Stimulated activated CD8-positive, alpha-beta memory T cell treated with anti-CD3 and anti-CD28 coated beads, Interleukin-4, amount 100 ng/mL, for 1 hour (primary cell): ENCODE data around the gene UBXN10.

Experiments used
- DNase-seq, 2 donors: peaks; one replicate each; pipeline ENCODE4 v3.0.0-alpha.2; 2020; ENCODE audit warnings: low read depth in 2 of 2, low spot score in 1 of 2

UBXN10 gene

DNA sequence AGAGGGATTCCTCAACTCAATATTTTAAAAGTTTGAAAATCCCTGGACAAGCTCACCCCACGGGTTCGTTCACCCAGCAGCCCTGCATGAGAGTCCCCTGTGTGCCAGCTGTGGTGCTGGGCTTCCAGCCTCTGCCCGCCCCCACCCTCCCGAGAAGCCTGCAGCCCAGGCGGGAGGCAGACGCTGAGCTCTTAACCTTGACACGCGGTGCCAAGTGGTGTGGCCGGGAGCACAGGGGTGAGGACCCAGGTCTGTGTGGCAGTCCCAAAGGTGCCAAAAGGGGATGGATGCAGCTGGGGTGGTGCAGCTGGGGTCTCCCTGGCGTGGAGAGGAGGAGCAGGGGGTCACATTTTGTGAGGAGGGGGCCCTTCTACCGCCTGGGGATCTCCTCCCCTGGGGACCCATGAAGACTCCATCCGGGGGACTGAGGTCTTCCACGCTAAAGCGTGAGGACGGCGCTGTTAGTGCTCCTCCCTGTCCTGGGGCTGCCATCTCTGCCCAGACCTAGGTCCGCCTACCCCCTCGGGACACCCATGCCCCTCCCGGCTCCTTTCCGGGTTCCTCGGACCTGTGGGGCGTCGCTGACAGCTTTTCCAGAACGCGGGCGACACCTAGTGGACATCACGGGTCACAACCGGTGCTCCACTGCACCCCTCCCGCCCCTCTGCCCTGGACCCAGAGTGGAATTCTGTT lies 33.8 kb upstream of the UBXN10 start:
- peak; percentile 53 to 57 for DNase-seq

GRCh38 chr1:20152599-20152930 lies 33.3 kb upstream of the UBXN10 start:
- no peak for DNase-seq

GRCh38 chr1:20153000-20153418 lies 32.9 kb upstream of the UBXN10 start:
- DNase-seq: no peak

DNA sequence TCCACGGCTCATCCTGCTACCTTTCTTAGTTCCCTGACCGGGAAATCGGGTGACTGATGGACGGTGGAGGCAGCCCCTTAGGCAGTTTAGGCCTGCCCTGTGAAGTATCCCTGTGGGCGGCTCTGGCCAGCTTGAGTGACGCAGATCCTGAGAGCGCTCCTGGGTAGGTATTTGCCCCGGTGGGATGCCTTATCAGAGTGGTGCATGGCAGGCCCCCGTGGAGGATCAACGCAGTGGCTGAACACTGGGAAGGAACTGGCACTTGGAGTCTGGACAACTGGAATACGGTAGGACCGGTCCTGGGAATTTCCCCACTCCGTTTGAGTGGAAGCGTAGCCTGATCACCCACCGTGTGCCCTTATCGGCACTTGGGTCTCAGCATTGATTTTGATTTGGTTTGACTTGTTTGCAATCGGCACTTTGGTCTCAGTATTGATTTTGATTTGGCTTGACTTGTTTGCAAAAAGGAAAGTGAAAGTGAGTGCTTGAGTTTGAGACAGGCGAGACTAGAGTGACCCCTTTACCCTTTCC lies 31.5 kb upstream of the UBXN10 start:
- no peak for DNase-seq

DNA sequence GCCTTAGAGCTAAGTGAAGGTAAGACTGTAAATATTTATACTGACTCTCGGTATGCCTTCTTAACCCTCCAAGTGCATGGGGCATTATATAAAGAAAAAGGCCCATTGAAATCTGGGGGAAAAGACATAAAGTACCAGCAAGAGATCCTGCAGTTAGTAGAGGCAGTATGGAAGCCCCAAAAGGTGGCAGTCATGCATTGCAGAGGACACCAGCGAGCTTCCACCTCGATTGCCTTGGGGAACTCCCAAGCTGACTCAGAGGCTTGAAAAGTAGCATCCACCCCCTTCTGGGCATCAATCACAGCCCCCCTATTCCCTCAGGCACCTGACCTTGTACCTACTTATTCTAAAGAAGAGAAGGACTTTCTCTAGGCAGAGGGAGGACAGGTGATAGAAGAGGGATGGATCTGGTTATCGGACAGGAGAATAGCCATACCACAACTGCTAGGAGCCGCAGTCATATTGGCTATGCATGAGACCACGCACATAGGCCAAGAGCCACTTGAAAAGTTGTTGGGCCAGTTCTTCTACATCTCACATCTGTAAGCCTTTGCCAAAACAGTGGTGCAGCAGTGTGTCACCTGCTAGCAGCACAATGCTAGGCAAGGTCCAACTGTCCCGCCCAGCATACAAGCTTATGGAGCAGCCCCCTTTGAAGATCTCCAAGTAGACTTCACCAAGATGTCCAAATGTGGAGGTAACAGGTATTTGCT lies 27.4 kb upstream of the UBXN10 start:
- no peak for DNase-seq

DNA sequence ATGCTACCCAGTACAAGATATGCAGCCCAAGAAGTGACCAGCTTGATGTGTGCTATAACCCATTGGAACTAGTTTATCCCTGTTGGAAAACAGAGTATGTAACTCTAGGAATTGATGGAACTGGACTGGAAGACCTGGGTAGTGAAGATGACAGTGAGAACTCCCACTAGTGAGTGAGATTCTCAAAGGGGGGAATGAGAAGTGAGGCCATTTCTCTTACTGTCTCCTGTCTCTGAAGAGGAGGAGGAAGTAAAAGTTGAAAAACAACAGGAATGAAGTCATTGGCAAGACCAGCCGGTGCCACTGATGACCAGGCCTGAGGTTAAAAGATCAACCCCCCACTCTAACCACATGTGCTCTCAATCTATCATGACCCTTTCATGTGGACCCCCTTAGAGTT lies 25.9 kb upstream of the UBXN10 start:
- DNase-seq: no peak

DNA sequence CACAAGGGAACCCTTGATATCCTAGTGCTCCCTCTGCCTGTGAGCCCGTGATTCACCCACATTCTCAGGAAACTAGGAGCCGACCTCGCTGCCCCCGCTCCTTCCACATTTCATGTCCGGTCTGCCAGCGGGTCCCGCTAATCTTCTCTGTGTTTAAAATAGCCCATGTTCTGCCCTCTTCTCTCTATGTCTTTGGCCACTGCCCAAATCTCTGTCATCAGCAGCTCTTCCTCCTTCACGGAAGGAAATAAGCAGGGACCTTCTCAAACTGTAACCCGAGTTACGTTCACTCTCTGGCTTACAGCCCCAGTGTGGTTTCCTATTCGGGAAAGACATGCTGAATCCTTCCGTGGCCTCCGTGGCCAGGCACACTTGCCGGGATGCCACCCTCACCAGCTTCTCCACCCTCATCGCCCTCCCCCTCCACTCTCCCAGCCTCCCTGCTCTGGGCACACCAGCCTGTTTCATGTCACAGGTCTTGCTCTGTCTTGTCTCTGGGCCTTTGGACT lies 21.1 kb upstream of the UBXN10 start:
- no peak for DNase-seq

- no peak for DNase-seq
Measured at GRCh38 chr1:20165522-20165951, 20.4 kb upstream of the UBXN10 start.

DNA sequence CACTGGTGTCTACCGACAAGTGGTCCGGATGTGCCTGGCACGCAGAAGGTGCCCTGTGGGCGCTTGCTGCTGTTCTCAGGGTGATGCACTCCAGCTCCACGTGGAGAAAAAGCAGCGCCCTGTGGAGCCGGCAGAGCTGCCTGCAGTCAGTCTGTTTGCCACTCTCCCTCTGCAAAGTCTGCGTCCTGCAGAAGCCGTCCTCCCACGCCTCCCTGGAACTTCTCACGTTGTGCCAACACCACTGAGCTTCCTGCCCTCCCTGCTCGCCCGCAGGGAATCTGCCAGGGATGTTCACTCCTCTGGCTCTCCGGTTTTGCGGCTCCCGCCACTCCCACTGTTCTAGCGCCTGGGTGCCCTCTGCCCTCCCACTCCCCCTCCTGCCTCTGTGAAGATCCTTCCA lies 19.8 kb upstream of the UBXN10 start:
- no peak for DNase-seq

GRCh38 chr1:20167126-20167525 lies 18.8 kb upstream of the UBXN10 start:
- no peak for DNase-seq

GRCh38 chr1:20168564-20169491 lies 17.1 kb upstream of the UBXN10 start:
- DNase-seq: no peak

- no peak for DNase-seq
Measured at GRCh38 chr1:20169932-20170331, 16.0 kb upstream of the UBXN10 start.

GRCh38 chr1:20172033-20172590 lies 13.8 kb upstream of the UBXN10 start:
- DNase-seq: no peak

DNA sequence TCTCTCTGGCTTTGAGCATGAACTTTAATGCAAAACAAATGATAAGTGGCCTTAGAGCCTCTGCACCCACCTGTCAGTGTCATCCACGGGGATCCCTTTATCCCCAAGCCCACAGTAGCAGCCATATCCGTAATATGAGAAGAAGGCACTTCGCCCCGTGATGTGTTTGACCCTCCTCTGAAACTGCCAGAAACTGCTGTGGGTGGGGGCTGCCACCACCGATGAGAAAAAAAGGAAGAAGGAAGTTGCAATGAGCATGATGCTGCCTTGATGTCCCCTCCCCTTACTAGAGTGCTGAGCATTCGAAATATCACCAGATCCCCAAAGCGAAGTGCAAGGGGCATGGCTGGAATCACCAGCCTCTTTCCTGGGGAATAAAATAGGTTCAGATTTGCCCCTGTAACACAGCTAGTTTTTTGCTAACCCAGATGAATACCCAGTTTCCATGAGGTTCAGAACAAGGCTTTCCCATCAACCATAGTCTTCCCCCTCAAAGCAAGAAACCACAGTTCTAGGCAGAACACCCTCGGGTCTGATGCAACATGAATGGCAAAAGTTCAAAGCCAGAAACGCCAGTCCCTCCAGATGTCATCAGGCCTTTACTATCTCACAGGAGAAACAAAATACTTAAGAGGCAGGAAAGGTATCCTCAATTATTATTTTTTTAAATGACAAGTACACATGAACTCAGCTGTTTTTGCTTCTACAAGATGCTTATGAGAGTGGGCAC lies 10.8 kb upstream of the UBXN10 start:
- DNase-seq: no peak

GRCh38 chr1:20178634-20179370 lies 7.1 kb upstream of the UBXN10 start:
- DNase-seq: no peak

GRCh38 chr1:20179371-20180128 lies 6.3 kb upstream of the UBXN10 start:
- DNase-seq: no peak

- DNase-seq: no peak
Measured at GRCh38 chr1:20180129-20180843, 5.6 kb upstream of the UBXN10 start.

GRCh38 chr1:20180844-20181207 lies 5.1 kb upstream of the UBXN10 start:
- DNase-seq: no peak
